Measurements from ENCODE around the gene LGALS1.

LGALS1 gene

GRCh38 chr22:37674951-37675929 lies at the start of gene LGALS1:
Gene LGALS1, plus strand, starts transcription at chr22:37675636. Its CDS starts 67 bp downstream, at chr22:37675703.
- peak in 1 of 2 donors; percentile 30 for DNase-seq (ENCODE audit: extremely low read depth in 1 of 2, low read depth in 1 of 2)

GRCh38 chr22:37625737-37626136 lies 49.7 kb upstream of the LGALS1 start:
- no peak for DNase-seq (ENCODE audit: extremely low read depth in 1 of 2, low read depth in 1 of 2)

GRCh38 chr22:37626144-37626543 lies 49.3 kb upstream of the LGALS1 start:
- DNase-seq (ENCODE audit: extremely low read depth in 1 of 2, low read depth in 1 of 2) = no peak

- no peak for DNase-seq (ENCODE audit: extremely low read depth in 1 of 2, low read depth in 1 of 2)
These were observed 48.8 kb upstream of the LGALS1 start for GRCh38 chr22:37626556-37627075.

- DNase-seq (ENCODE audit: extremely low read depth in 1 of 2, low read depth in 1 of 2) = no peak
These were observed 48.3 kb upstream of the LGALS1 start for GRCh38 chr22:37627121-37627520.

GRCh38 chr22:37627545-37627944 lies 47.9 kb upstream of the LGALS1 start:
- DNase-seq (ENCODE audit: extremely low read depth in 1 of 2, low read depth in 1 of 2) = no peak

GRCh38 chr22:37628830-37629229 lies 46.6 kb upstream of the LGALS1 start:
- DNase-seq (ENCODE audit: extremely low read depth in 1 of 2, low read depth in 1 of 2) = no peak

- DNase-seq (ENCODE audit: extremely low read depth in 1 of 2, low read depth in 1 of 2) = no peak
These were observed 45.5 kb upstream of the LGALS1 start for GRCh38 chr22:37629928-37630327.

- DNase-seq (ENCODE audit: extremely low read depth in 1 of 2, low read depth in 1 of 2) = no peak
These were observed 44.5 kb upstream of the LGALS1 start for GRCh38 chr22:37630839-37631435.

GRCh38 chr22:37631448-37632173 lies 43.8 kb upstream of the LGALS1 start:
- DNase-seq (ENCODE audit: extremely low read depth in 1 of 2, low read depth in 1 of 2) = no peak

GRCh38 chr22:37632174-37633088 lies 43.0 kb upstream of the LGALS1 start:
- DNase-seq (ENCODE audit: extremely low read depth in 1 of 2, low read depth in 1 of 2) = no peak

GRCh38 chr22:37633089-37633624 lies 42.3 kb upstream of the LGALS1 start:
- DNase-seq (ENCODE audit: extremely low read depth in 1 of 2, low read depth in 1 of 2) = no peak

GRCh38 chr22:37633625-37634416 lies 41.6 kb upstream of the LGALS1 start:
- no peak for DNase-seq (ENCODE audit: extremely low read depth in 1 of 2, low read depth in 1 of 2)

- no peak for DNase-seq (ENCODE audit: extremely low read depth in 1 of 2, low read depth in 1 of 2)
These were observed 41.0 kb upstream of the LGALS1 start for GRCh38 chr22:37634417-37634924.

- no peak for DNase-seq (ENCODE audit: extremely low read depth in 1 of 2, low read depth in 1 of 2)
These were observed 40.3 kb upstream of the LGALS1 start for GRCh38 chr22:37635157-37635556.

- DNase-seq (ENCODE audit: extremely low read depth in 1 of 2, low read depth in 1 of 2) = no peak
These were observed 39.1 kb upstream of the LGALS1 start for GRCh38 chr22:37636186-37636948.

GRCh38 chr22:37636949-37637273 lies 38.5 kb upstream of the LGALS1 start:
- DNase-seq (ENCODE audit: extremely low read depth in 1 of 2, low read depth in 1 of 2) = no peak

GRCh38 chr22:37638391-37639069 lies 36.9 kb upstream of the LGALS1 start:
- no peak for DNase-seq (ENCODE audit: extremely low read depth in 1 of 2, low read depth in 1 of 2)
